Endometrium (tissue), 2 donors: ENCODE data around the gene PLCD1.
"Not testable (repeated sequence)": the region's sequence is repeated elsewhere in the genome, so short reads cannot be mapped to it uniquely, and the experiment has no call there.

ENCODE experiments used
- FAIRE-seq: peaks from 2 replicates; lab custom pipeline; 2012; peaks lifted over from hg19 to GRCh38; lab: Jason Lieb, UNC
- donor health status: control.
- donor health status: control.

Gene PLCD1

GRCh38 chr3:37986479-37987314 lies 42.7 kb downstream of the PLCD1 start:
- FAIRE-seq = no peak

- FAIRE-seq = no peak
Observed at GRCh38 chr3:37985637-37986320, 43.7 kb downstream of the PLCD1 start.

- no peak for FAIRE-seq
Observed at GRCh38 chr3:37984596-37984995, 44.8 kb downstream of the PLCD1 start.

- no peak for FAIRE-seq
Observed at GRCh38 chr3:37984051-37984450, 45.4 kb downstream of the PLCD1 start.

- no peak for FAIRE-seq
Observed at GRCh38 chr3:37982331-37982730, 47.1 kb downstream of the PLCD1 start.

- no peak for FAIRE-seq
Observed at GRCh38 chr3:37981348-37981664, 48.1 kb downstream of the PLCD1 start.

GRCh38 chr3:37980462-37981347 lies 48.7 kb downstream of the PLCD1 start:
- no peak for FAIRE-seq

- FAIRE-seq = no peak
Observed at GRCh38 chr3:37979541-37980461, 49.6 kb downstream of the PLCD1 start.

- FAIRE-seq = no peak
Observed at GRCh38 chr3:37974121-37975083, 55.0 kb downstream of the PLCD1 start.

GRCh38 chr3:37973246-37974054 lies 56.0 kb downstream of the PLCD1 start:
- no peak for FAIRE-seq

- FAIRE-seq = not testable (repeated sequence)
Observed at GRCh38 chr3:37972056-37972455, 57.4 kb downstream of the PLCD1 start.

- no peak for FAIRE-seq
Observed at GRCh38 chr3:37971467-37971866, 58.0 kb downstream of the PLCD1 start.

- FAIRE-seq = no peak
Observed at GRCh38 chr3:37970802-37971201, 58.6 kb downstream of the PLCD1 start.

- FAIRE-seq = no peak
Observed at GRCh38 chr3:37969596-37970100, 59.8 kb downstream of the PLCD1 start.

- no peak for FAIRE-seq
Observed at GRCh38 chr3:37968813-37969595, 60.4 kb downstream of the PLCD1 start.

- no peak for FAIRE-seq
Observed at GRCh38 chr3:37968199-37968598, 61.2 kb downstream of the PLCD1 start.

- no peak for FAIRE-seq
Observed at GRCh38 chr3:37967260-37967881, 62.1 kb downstream of the PLCD1 start.

- FAIRE-seq = no peak
Observed at GRCh38 chr3:37964716-37965115, 64.7 kb downstream of the PLCD1 start.
